HepG2 (cell line): Measurements from ENCODE around the gene IL22. TPM values are rescaled to one million over a fixed set of nuclear protein-coding genes. Genes with fewer than 3 reads are reported as not detected.

Experiments used
- ATAC-seq: fragments of 200-7000 bp; cut with Tn5 transposase; 3 replicates; pipeline ENCODE4 v1.9.1; 2020; ENCODE audit warnings: mild to moderate bottlenecking, moderate library complexity
- BruUV-seq: library from RNA; stranded (reverse); fragments of 400-500 nt; replicated peaks from 2 replicates; lab custom pipeline; 2021; lab: Mats Ljungman, UMichigan
- CTCF ChIA-PET: fragments of 300-600 bp; formaldehyde crosslinking; extraction: SDS; loops from one replicate; lab custom pipeline; 2021; ENCODE audit warnings: low total read pairs, inconsistent platforms, low intra/inter-chr PET ratio; lab: Yijun Ruan, JAX
- POLR2A ChIA-PET: fragments of 350-600 bp; sonication (Branson Sonifier 250); formaldehyde crosslinking; loops from one replicate; lab custom pipeline; 2020; ENCODE audit warnings: antibody characterized with exemption, inconsistent platforms; lab: Yijun Ruan, JAX
- DNase-seq: peaks from one replicate; pipeline ENCODE4 v3.0.0-alpha.2; 2015; ENCODE audit warnings: low spot score
- FAIRE-seq: peaks from 3 replicates; lab custom pipeline; 2011; peaks lifted over from hg19 to GRCh38; lab: Jason Lieb, UNC
- H2AFZ ChIP-seq: one replicate; pipeline ENCODE4 v1.6.1; 2011; ENCODE audit warnings: low read length, inconsistent platforms
- H3K27ac ChIP-seq: fragments of 300-600 bp; 3 replicates; pipeline ENCODE4 v1.8.0; 2011; ENCODE audit warnings: mixed run types, mild to moderate bottlenecking, mixed read lengths, low read length, inconsistent platforms; ENCODE audit not compliant: insufficient read depth; ENCODE audit errors: extremely low read length
- H3K27me3 ChIP-seq, 2 experiments: fragments of 200-600 bp in 1 of 2; 2 replicates in 1 of 2; 3 replicates in 1 of 2; pipeline versions ENCODE4 v1.6.0 to v1.8.0; 2011; ENCODE audit warnings: low read length in 2 of 2, mild to moderate bottlenecking in 2 of 2, moderate library complexity in 2 of 2, inconsistent platforms in 1 of 2; ENCODE audit not compliant: insufficient read depth in 2 of 2, control insufficient read depth in 1 of 2
- H3K36me3 ChIP-seq, 2 experiments: fragments of 200-600 bp in 1 of 2; replicated peaks in 1 of 2; 2 replicates in 1 of 2; 3 replicates in 1 of 2; pipeline versions ENCODE4 v1.5.1 to v1.8.0; 2011; ENCODE audit warnings: low read length in 2 of 2, inconsistent platforms in 1 of 2; ENCODE audit not compliant: insufficient read depth in 2 of 2, control insufficient read depth in 1 of 2
- H3K4me1 ChIP-seq: 2 replicates; pipeline ENCODE4 v1.5.1; 2012; ENCODE audit warnings: low read length, inconsistent platforms; ENCODE audit not compliant: insufficient read depth
- H3K4me2 ChIP-seq: 2 replicates; pipeline ENCODE4 v1.6.0; 2011; ENCODE audit warnings: low read depth, low read length, inconsistent platforms
- H3K4me3 ChIP-seq, 3 experiments: fragments of 200-600 bp in 1 of 3; sonication (generic), shearing (Covaris generic) in 1 of 3; replicated peaks in 1 of 3; 2 replicates each; pipeline ENCODE4 v1.5.1; 2011 to 2016; ENCODE audit warnings: low read length in 3 of 3, inconsistent platforms in 2 of 3, low read depth in 2 of 3, mild to moderate bottlenecking in 2 of 3, control low read depth in 1 of 3, mixed read lengths in 1 of 3; ENCODE audit not compliant: insufficient read depth in 1 of 3
- H3K79me2 ChIP-seq: one replicate; pipeline ENCODE4 v1.6.1; 2011; ENCODE audit warnings: low read length, inconsistent platforms; ENCODE audit not compliant: insufficient read depth
- H3K9ac ChIP-seq: 2 replicates; pipeline ENCODE4 v1.6.0; 2011; ENCODE audit warnings: mild to moderate bottlenecking, low read depth, low read length, inconsistent platforms; ENCODE audit not compliant: insufficient read depth
- H3K9me3 ChIP-seq: 2 replicates; pipeline ENCODE4 v1.5.1; 2012; ENCODE audit warnings: mild to moderate bottlenecking, low read length
- H4K20me1 ChIP-seq: 2 replicates; pipeline ENCODE4 v1.6.0; 2011; ENCODE audit warnings: inconsistent platforms, mild to moderate bottlenecking, low read length, moderate library complexity; ENCODE audit not compliant: insufficient read depth
- BRCA1 ChIP-seq: sonication (generic); formaldehyde crosslinking; IDR thresholded peaks from 2 replicates; pipeline ENCODE4 v1.4.0; 2020; ENCODE audit warnings: missing genetic modification reagents
- CHD2 ChIP-seq: IDR thresholded peaks from 2 replicates; pipeline ENCODE4 v1.6.1; 2011; ENCODE audit warnings: low read depth, low read length, improper control_type of control experiment
- IKZF1 ChIP-seq: fragments of 450-650 bp; IDR thresholded peaks from 2 replicates; pipeline ENCODE4 v1.7.1; 2016
- NBN ChIP-seq: fragments of 450-650 bp; conservative IDR thresholded peaks from 2 replicates; pipeline ENCODE4 v1.6.1; 2017
- NONO ChIP-seq, 2 experiments: fragments of 450-650 bp in 1 of 2; sonication (generic) in 1 of 2; formaldehyde crosslinking in 1 of 2; IDR thresholded peaks in 1 of 2; conservative IDR thresholded peaks in 1 of 2; 2 replicates each; pipeline versions ENCODE4 v1.6.1 to v1.8.0; 2017 to 2022; ENCODE audit warnings: mild to moderate bottlenecking in 1 of 2, missing genetic modification reagents in 1 of 2, moderate library complexity in 1 of 2
- PLRG1 ChIP-seq: fragments of 450-650 bp; conservative IDR thresholded peaks from 2 replicates; pipeline ENCODE4 v1.6.1; 2016
- SIX4 ChIP-seq: sonication (generic); formaldehyde crosslinking; IDR thresholded peaks from 2 replicates; pipeline ENCODE4 v1.4.0; 2020; ENCODE audit warnings: missing genetic modification reagents
- SNAI1 ChIP-seq: sonication (generic); formaldehyde crosslinking; IDR thresholded peaks from 2 replicates; pipeline ENCODE4 v1.5.0; 2020; ENCODE audit warnings: mild to moderate bottlenecking, missing genetic modification reagents, borderline replicate concordance
- SPEN ChIP-seq: sonication (generic); formaldehyde crosslinking; IDR thresholded peaks from 2 replicates; pipeline ENCODE4 v1.5.1; 2020; ENCODE audit warnings: low read depth, mild to moderate bottlenecking, missing genetic modification reagents
- ZC3H13 ChIP-seq: sonication (generic); formaldehyde crosslinking; IDR thresholded peaks from 2 replicates; pipeline ENCODE4 v1.8.1; 2023; ENCODE audit warnings: mild to moderate bottlenecking, missing genetic modification reagents, moderate library complexity
- ZFP37 ChIP-seq: sonication (generic); formaldehyde crosslinking; IDR thresholded peaks from 2 replicates; pipeline ENCODE4 v1.4.0; 2020; ENCODE audit warnings: missing genetic modification reagents, borderline replicate concordance
- ZNF224 ChIP-seq: sonication (generic); formaldehyde crosslinking; IDR thresholded peaks from 2 replicates; pipeline ENCODE4 v1.5.0; 2020; ENCODE audit warnings: mild to moderate bottlenecking, missing genetic modification reagents
- ZNF720 ChIP-seq: sonication (generic); formaldehyde crosslinking; IDR thresholded peaks from 2 replicates; pipeline ENCODE4 v1.4.0; 2020; ENCODE audit warnings: missing genetic modification reagents
- WGBS: methylation state at CpG from one replicate; pipeline ENCODE4 v1.1.6; 2017; ENCODE audit warnings: low lambda C conversion rate; 5-methylcytosine and 5-hydroxymethylcytosine counted together
- in situ Hi-C: cut with HindIII; loops from 2 replicates; pipeline ENCODE4 v1.10.0; 2017; ENCODE audit warnings: low pct_unique_long_range_greater_than_20kb; ENCODE audit not compliant: extremely low pct_ligation_motif_present
- intact Hi-C: fragments of 100-400 bp; cut with micrococcal nuclease; formaldehyde crosslinking; loops from one replicate; pipeline ENCODE4 v1.10.0; 2022; ENCODE audit not compliant: unreplicated experiment
- polyA plus RNA-seq, 8 experiments: library from polyadenylated mRNA; depleted of rRNA in 3 of 8; stranded (reverse) in 7 of 8; unstranded in 1 of 8; fragments of >200 nt; fragmentation: Illumina TruSeq in 4 of 8; extraction: Trizol in 4 of 8; gene quantifications; 2 replicates each; pipeline versions ENCODE4 v1.2.1 to v1.2.3, GENCODE V29; 2011 to 2016; ENCODE audit warnings: low read depth in 4 of 8, missing spikeins in 1 of 8, mixed read lengths in 1 of 8; ENCODE audit not compliant: insufficient read depth in 1 of 8
- total RNA-seq, 5 experiments: library from RNA; depleted of rRNA; stranded (reverse); fragments of >200 nt; fragmentation: Illumina TruSeq; extraction: Trizol; gene quantifications; 2 replicates each; pipeline ENCODE4 v1.2.3, GENCODE V29; 2016; ENCODE audit warnings: low read depth in 1 of 5
- TF ChIP-seq, protein P1 (sequence below): IDR thresholded peaks from 2 replicates; pipeline ENCODE4 v1.4.0; 2020; ENCODE audit warnings: mild to moderate bottlenecking, missing genetic modification reagents

The IL22 gene
- total and polyA plus RNA-seq, 2 of the 13 experiments (the other 11 are each of a cell fraction or from before 2014, with no cell fraction given): not detected

DNA sequence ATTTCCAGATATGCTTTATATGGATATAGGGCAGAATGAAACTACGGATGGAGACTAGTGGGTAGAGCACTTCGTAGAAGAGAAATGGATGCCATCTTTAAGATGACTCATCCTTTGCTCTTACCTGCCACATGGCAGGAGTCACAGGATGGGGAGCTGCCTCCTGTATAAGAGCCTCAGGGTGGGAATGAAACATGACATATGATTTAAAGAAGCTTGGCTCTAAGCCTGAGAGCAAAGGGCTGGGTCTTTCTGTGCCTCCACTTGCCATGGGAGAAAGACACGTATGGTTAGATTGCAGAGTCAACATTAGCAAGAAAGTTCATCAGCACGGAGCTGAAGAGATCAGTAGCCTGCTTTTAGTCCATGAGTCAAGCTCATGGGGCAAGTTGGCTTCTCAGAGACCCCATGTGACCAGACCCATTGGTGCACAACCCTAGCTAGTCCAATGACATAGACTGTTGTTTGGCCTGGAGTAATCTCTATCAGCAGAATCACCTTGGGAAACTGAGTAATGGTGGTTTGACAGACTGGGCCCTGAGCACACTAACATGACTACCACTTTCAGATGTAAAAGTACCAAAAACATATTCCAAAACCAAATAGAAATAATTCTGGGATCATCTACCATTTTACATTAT lies 38.1 kb upstream of the IL22 start:
- POLR2A ChIA-PET: no interaction called here
- CTCF ChIA-PET: no interaction called here
- Histone ChIP-seq H3K4me1 (no peaks in the 10 kb centered on the region), H3K4me2 (no peak overlapping the region), H3K4me3 (no peak overlapping the region), H4K20me1 (no peaks in the 10 kb centered on the region), H2AFZ (no peak overlapping the region), H3K36me3 (no peaks in the 10 kb centered on the region), H3K79me2 (no peaks in the 10 kb centered on the region), H3K27ac (no peak overlapping the region), H3K27me3 (no peaks in the 10 kb centered on the region), H3K9ac (no peak overlapping the region), H3K9me3 (no peaks in the 10 kb centered on the region)
- TF ChIP-seq SNAI1 (no peak), ZFP37 (no peak), ZNF224 (no peak), BRCA1 (CRISPR knock-in tag) (no peak), NONO (IDR thresholded peaks at IDR 0.05) (no peak), NONO (CRISPR knock-in tag; conservative IDR thresholded peaks at IDR 0.05) (no peak), SIX4 (CRISPR knock-in tag) (no peak)
- WGBS: 91% methylated on average over 3 of the region's 4 CpGs
- intact Hi-C loops: loop anchor here (1.0 kb wide), 1 partner anchor 40 kb away; no protein-coding TSS in a partner anchor
- DNase-seq (no peak), ATAC-seq (no peak), FAIRE-seq (no peak)
- BruUV-seq: no TSS peak
- in situ Hi-C loops: no loop called here

- Histone ChIP-seq H3K9me3 (no peaks in the 10 kb centered on the region), H3K4me2 (no peak overlapping the region), H3K4me1 (no peaks in the 10 kb centered on the region), H3K36me3 (no peaks in the 10 kb centered on the region), H3K4me3 (no peak overlapping the region), H3K27me3 (no peaks in the 10 kb centered on the region), H3K27ac (no peak overlapping the region), H3K9ac (no peak overlapping the region), H2AFZ (no peak overlapping the region), H4K20me1 (no peaks in the 10 kb centered on the region), H3K79me2 (no peaks in the 10 kb centered on the region)
- TF ChIP-seq NBN: no peak
- no peak for TF ChIP-seq ZNF720 (CRISPR knock-in tag)
- TF ChIP-seq PLRG1: no peak
- TF ChIP-seq CHD2: no peak
- TF ChIP-seq IKZF1: no peak
- no peak for TF ChIP-seq SPEN (CRISPR knock-in tag)
- TF ChIP-seq, protein P1, sequence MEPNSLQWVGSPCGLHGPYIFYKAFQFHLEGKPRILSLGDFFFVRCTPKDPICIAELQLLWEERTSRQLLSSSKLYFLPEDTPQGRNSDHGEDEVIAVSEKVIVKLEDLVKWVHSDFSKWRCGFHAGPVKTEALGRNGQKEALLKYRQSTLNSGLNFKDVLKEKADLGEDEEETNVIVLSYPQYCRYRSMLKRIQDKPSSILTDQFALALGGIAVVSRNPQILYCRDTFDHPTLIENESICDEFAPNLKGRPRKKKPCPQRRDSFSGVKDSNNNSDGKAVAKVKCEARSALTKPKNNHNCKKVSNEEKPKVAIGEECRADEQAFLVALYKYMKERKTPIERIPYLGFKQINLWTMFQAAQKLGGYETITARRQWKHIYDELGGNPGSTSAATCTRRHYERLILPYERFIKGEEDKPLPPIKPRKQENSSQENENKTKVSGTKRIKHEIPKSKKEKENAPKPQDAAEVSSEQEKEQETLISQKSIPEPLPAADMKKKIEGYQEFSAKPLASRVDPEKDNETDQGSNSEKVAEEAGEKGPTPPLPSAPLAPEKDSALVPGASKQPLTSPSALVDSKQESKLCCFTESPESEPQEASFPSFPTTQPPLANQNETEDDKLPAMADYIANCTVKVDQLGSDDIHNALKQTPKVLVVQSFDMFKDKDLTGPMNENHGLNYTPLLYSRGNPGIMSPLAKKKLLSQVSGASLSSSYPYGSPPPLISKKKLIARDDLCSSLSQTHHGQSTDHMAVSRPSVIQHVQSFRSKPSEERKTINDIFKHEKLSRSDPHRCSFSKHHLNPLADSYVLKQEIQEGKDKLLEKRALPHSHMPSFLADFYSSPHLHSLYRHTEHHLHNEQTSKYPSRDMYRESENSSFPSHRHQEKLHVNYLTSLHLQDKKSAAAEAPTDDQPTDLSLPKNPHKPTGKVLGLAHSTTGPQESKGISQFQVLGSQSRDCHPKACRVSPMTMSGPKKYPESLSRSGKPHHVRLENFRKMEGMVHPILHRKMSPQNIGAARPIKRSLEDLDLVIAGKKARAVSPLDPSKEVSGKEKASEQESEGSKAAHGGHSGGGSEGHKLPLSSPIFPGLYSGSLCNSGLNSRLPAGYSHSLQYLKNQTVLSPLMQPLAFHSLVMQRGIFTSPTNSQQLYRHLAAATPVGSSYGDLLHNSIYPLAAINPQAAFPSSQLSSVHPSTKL (CRISPR knock-in tag): no peak
- no peak for TF ChIP-seq ZC3H13 (CRISPR knock-in tag)
- no peak for FAIRE-seq
- no peak for DNase-seq
- no peak for ATAC-seq
- ChIA-PET POLR2A (no interaction called here), CTCF (no interaction called here)
- intact Hi-C loops (no loop called here), in situ Hi-C loops (no loop called here)
- 71% methylated on average over 6 of the region's 6 CpGs for WGBS
- BruUV-seq: no TSS peak
Observed at GRCh38 chr12:68290126-68290525, 36.7 kb upstream of the IL22 start.
